Calu3 (cell line): ENCODE measurements around the gene SPI1. TPM values are rescaled to one million over a fixed set of nuclear protein-coding genes. Genes with fewer than 3 reads are reported as not detected.
A peak's percentile ranks its signal among the peaks of the same experiment; 100 is the strongest.

Experiments
- BruUV-seq: library from RNA; stranded (reverse); fragments of 400-500 nt; replicated peaks from 2 replicates; lab custom pipeline; 2021; lab: Mats Ljungman, UMichigan
- CTCF ChIA-PET: fragments of 300-600 bp; sonication (Branson Sonifier 250); formaldehyde crosslinking; loops from one replicate; lab custom pipeline; 2022; ENCODE audit warnings: antibody characterized with exemption; lab: Charles Lee
- DNase-seq: peaks from one replicate; pipeline ENCODE4 v3.0.0; 2022
- H3K27ac Mint-ChIP-seq: one replicate; pipeline ENCODE4 v1.8.0; 2022; ENCODE audit warnings: mixed read lengths; ENCODE audit not compliant: unreplicated experiment
- H3K27me3 Mint-ChIP-seq: one replicate; pipeline ENCODE4 v1.8.0; 2022; ENCODE audit warnings: mixed read lengths; ENCODE audit not compliant: unreplicated experiment
- H3K36me3 Mint-ChIP-seq: one replicate; pipeline ENCODE4 v1.8.0; 2022; ENCODE audit warnings: mild to moderate bottlenecking, moderate library complexity, mixed read lengths; ENCODE audit not compliant: insufficient read depth, unreplicated experiment
- H3K4me1 Mint-ChIP-seq: one replicate; pipeline ENCODE4 v1.8.0; 2022; ENCODE audit warnings: mild to moderate bottlenecking, low read depth, mixed read lengths; ENCODE audit not compliant: unreplicated experiment
- H3K4me3 Mint-ChIP-seq: one replicate; pipeline ENCODE4 v1.8.0; 2022; ENCODE audit warnings: mild to moderate bottlenecking, low read depth, moderate library complexity, mixed read lengths; ENCODE audit not compliant: unreplicated experiment
- H3K9me3 Mint-ChIP-seq: one replicate; pipeline ENCODE4 v1.8.0; 2022; ENCODE audit warnings: low read depth, mixed read lengths; ENCODE audit not compliant: unreplicated experiment
- CTCF ChIP-seq: fragments of 200-600 bp; IDR thresholded peaks from one replicate; pipeline ENCODE4 v1.8.0; 2022; ENCODE audit warnings: antibody characterized with exemption; ENCODE audit not compliant: unreplicated experiment
- intact Hi-C: fragments of 100-400 bp; cut with micrococcal nuclease; formaldehyde crosslinking; loops from one replicate; pipeline ENCODE4 v1.10.0; 2022; ENCODE audit not compliant: unreplicated experiment
- total RNA-seq: library from RNA; stranded (reverse); gene quantifications from 2 replicates; pipeline ENCODE4 v1.2.3, GENCODE V29; 2022

SPI1 gene
- total RNA-seq, 1 experiment from 2014 or later: not detected

GRCh38 chr11:47351156-47352126, 26.9 kb downstream of the SPI1 start:
- H3K4me1 Mint-ChIP-seq: no peaks in the 10 kb centered on the region
- CTCF ChIA-PET: interaction anchor here (0.6 kb wide), 1 partner anchor 488 kb away, joined by 10 read pairs; no protein-coding TSS in a partner anchor
- no peak for DNase-seq
- BruUV-seq: no TSS peak
- H3K4me3 Mint-ChIP-seq: no peak overlapping the region
- H3K36me3 Mint-ChIP-seq: no peaks in the 10 kb centered on the region
- intact Hi-C loops: loop anchor here (10.0 kb wide), 1 partner anchor 97 kb away; the partner anchor contains the start of gene NR1H3
- H3K27me3 Mint-ChIP-seq: peaks cover 23% of the 10 kb centered on the region
- no peaks in the 10 kb centered on the region for H3K9me3 Mint-ChIP-seq
- TF ChIP-seq CTCF: no peak
- H3K27ac Mint-ChIP-seq: no peak overlapping the region

GRCh38 chr11:47350315-47350714, 28.0 kb downstream of the SPI1 start:
- DNase-seq: no peak
- no peak overlapping the region for H3K4me3 Mint-ChIP-seq
- intact Hi-C loops: loop anchor here (10.0 kb wide), 1 partner anchor 96 kb away; the partner anchor contains the start of gene NR1H3
- peaks cover 34% of the 10 kb centered on the region for H3K27me3 Mint-ChIP-seq
- peaks cover 4% of the 10 kb centered on the region for H3K36me3 Mint-ChIP-seq
- no peak overlapping the region for H3K27ac Mint-ChIP-seq
- H3K4me1 Mint-ChIP-seq: no peaks in the 10 kb centered on the region
- no peak for TF ChIP-seq CTCF
- CTCF ChIA-PET: no interaction called here
- no TSS peak for BruUV-seq
- no peaks in the 10 kb centered on the region for H3K9me3 Mint-ChIP-seq

- H3K9me3 Mint-ChIP-seq: no peaks in the 10 kb centered on the region
- intact Hi-C loops: loop anchor here (5.0 to 10.0 kb wide), 2 partner anchors 77 to 95 kb away; partner anchors contain the start of genes MADD and NR1H3
- H3K4me1 Mint-ChIP-seq: no peaks in the 10 kb centered on the region
- H3K27ac Mint-ChIP-seq: no peak overlapping the region
- BruUV-seq: no TSS peak
- DNase-seq: no peak
- H3K4me3 Mint-ChIP-seq: no peak overlapping the region
- no peak for TF ChIP-seq CTCF
- H3K36me3 Mint-ChIP-seq: peaks cover 4% of the 10 kb centered on the region
- CTCF ChIA-PET: no interaction called here
- peaks cover 41% of the 10 kb centered on the region for H3K27me3 Mint-ChIP-seq
Observed at GRCh38 chr11:47349521-47350095, 28.7 kb downstream of the SPI1 start.

GRCh38 chr11:47348859-47349258, 29.5 kb downstream of the SPI1 start:
- CTCF ChIA-PET: no interaction called here

More at GRCh38 chr11:47348859-47349258, 29.5 kb downstream of the SPI1 start:
- no peaks in the 10 kb centered on the region for H3K9me3 Mint-ChIP-seq
- peaks cover 49% of the 10 kb centered on the region for H3K27me3 Mint-ChIP-seq
- H3K4me3 Mint-ChIP-seq: no peak overlapping the region
- peaks cover 4% of the 10 kb centered on the region for H3K36me3 Mint-ChIP-seq
- no peaks in the 10 kb centered on the region for H3K4me1 Mint-ChIP-seq
- peak; percentile 12 for DNase-seq
- no peak for TF ChIP-seq CTCF
- intact Hi-C loops: loop anchor here (5.0 kb wide), 1 partner anchor 77 kb away; the partner anchor contains the start of gene MADD
- no TSS peak for BruUV-seq
- no peak overlapping the region for H3K27ac Mint-ChIP-seq
